Measurements from ENCODE around the gene PTOV1.

DNA sequence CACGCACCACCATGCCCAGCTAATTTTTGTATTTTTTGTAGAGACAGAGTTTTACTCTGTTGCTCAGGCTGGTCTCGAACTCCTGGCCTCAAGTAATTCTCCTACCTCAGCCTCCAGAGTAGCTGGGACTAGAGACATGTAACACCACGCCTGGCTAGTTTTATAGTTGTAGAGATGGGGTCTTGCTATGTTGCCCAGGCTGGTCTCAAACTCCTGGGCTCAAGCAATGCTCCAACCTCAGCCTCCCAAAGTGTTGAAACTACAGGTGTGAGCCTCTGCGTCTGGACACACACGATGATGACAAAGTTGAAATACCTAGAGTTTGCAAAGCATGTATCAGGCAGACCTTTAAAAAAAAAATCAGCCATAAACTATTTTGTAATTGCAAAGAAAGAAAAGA lies 4.6 kb upstream of the PTOV1 start:
- TF ChIP-seq, protein P1, sequence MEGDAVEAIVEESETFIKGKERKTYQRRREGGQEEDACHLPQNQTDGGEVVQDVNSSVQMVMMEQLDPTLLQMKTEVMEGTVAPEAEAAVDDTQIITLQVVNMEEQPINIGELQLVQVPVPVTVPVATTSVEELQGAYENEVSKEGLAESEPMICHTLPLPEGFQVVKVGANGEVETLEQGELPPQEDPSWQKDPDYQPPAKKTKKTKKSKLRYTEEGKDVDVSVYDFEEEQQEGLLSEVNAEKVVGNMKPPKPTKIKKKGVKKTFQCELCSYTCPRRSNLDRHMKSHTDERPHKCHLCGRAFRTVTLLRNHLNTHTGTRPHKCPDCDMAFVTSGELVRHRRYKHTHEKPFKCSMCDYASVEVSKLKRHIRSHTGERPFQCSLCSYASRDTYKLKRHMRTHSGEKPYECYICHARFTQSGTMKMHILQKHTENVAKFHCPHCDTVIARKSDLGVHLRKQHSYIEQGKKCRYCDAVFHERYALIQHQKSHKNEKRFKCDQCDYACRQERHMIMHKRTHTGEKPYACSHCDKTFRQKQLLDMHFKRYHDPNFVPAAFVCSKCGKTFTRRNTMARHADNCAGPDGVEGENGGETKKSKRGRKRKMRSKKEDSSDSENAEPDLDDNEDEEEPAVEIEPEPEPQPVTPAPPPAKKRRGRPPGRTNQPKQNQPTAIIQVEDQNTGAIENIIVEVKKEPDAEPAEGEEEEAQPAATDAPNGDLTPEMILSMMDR (IDR thresholded peaks at IDR 0.05): no peak
- TF ChIP-seq EZH2 (IDR thresholded peaks at IDR 0.05; ENCODE audit: borderline replicate concordance, insufficient read depth, low read depth, low read length, poor library complexity, severe bottlenecking): no peak
